ENCODE data around the gene PRKCH. TPM values are rescaled to one million over a fixed set of nuclear protein-coding genes. Genes with fewer than 3 reads are reported as not detected.

The PRKCH gene
- total RNA-seq, 1 donor from 2014 or later, result 43.0 TPM

DNA sequence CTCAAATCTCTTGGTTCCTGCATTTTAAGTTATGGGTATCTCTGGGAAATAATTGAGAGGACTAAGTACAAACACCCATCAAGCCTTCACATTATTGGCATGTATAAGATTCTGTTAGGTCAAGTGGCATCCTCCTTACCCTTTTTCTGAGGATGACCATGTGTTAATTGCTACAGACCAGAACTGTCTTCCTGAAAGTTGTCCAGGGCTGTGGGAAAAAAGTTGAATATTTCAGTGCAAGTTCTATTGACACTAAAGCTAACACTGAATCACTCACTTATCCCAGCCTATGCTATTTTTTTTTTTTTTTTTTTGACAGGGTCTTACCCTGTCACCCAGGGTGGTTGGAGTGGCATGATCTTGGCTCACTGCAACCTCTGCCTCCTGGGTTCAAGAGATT lies 243.8 kb downstream of the PRKCH start:
- no peaks in the 10 kb centered on the region for H3K36me3 ChIP-seq
- no peak overlapping the region for H3K4me3 ChIP-seq
- no peaks in the 10 kb centered on the region for H3K27me3 ChIP-seq
- H3K9me3 ChIP-seq, result no peaks in the 10 kb centered on the region
- peaks cover 90% of the 10 kb centered on the region for H3K4me1 ChIP-seq
- DNase-seq (ENCODE audit: extremely low spot score in 2 of 2), result no peak
- intact Hi-C loops (cut with DNase I), result no loop called here
- TF ChIP-seq, protein P1, sequence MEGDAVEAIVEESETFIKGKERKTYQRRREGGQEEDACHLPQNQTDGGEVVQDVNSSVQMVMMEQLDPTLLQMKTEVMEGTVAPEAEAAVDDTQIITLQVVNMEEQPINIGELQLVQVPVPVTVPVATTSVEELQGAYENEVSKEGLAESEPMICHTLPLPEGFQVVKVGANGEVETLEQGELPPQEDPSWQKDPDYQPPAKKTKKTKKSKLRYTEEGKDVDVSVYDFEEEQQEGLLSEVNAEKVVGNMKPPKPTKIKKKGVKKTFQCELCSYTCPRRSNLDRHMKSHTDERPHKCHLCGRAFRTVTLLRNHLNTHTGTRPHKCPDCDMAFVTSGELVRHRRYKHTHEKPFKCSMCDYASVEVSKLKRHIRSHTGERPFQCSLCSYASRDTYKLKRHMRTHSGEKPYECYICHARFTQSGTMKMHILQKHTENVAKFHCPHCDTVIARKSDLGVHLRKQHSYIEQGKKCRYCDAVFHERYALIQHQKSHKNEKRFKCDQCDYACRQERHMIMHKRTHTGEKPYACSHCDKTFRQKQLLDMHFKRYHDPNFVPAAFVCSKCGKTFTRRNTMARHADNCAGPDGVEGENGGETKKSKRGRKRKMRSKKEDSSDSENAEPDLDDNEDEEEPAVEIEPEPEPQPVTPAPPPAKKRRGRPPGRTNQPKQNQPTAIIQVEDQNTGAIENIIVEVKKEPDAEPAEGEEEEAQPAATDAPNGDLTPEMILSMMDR (IDR thresholded peaks at IDR 0.05), result no peak
- TF ChIP-seq POLR2A (IDR thresholded peaks at IDR 0.05) (no peak), POLR2AphosphoS5 (IDR thresholded peaks at IDR 0.05; ENCODE audit: insufficient read depth in 1 of 2, low read depth in 1 of 2) (no peak)
- peak overlapping the region; percentile 85 for H3K27ac ChIP-seq

DNA sequence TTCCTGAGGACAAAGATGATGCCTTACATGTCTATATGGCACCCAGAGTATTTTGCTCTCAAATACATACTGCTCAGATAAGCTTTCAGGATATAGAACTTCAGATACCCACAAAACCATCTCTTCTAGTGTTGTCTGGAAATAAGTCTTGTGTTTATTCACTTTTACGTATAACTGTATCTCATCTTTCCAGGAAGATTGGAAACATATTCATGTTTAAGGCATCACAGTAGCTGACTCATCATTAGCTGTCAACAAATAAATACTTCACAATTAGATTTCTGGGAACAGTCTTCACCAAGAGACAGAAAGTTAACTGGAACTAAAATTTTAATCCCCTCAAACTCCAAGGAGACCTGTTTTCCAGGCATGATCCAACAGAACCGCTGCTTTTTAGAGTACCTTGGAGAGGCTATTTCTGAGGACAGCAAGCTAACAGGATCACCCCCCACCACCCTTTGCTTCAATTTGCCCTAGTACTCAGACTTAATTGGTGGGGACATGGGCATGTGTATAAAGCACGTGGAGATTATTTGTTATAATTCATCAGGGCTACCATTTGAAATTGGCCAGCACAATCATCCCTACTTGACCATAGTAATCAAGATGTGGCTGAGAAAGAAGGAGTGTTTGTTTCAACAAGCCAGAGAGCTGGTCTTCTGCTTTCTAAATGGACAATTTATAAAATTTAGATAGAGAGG lies 244.6 kb downstream of the PRKCH start:
- intact Hi-C loops (cut with DNase I), result no loop called here
- Histone ChIP-seq H3K9me3 (no peaks in the 10 kb centered on the region), H3K4me1 (peaks cover 90% of the 10 kb centered on the region), H3K4me3 (no peak overlapping the region), H3K27ac (peak overlapping the region; percentile 85), H3K27me3 (no peaks in the 10 kb centered on the region), H3K36me3 (no peaks in the 10 kb centered on the region)
- TF ChIP-seq POLR2A (IDR thresholded peaks at IDR 0.05) (no peak), POLR2AphosphoS5 (IDR thresholded peaks at IDR 0.05; ENCODE audit: insufficient read depth in 1 of 2, low read depth in 1 of 2) (no peak)
- TF ChIP-seq, protein P1 (IDR thresholded peaks at IDR 0.05), result no peak
- DNase-seq (ENCODE audit: extremely low spot score in 2 of 2), result no peak

DNA sequence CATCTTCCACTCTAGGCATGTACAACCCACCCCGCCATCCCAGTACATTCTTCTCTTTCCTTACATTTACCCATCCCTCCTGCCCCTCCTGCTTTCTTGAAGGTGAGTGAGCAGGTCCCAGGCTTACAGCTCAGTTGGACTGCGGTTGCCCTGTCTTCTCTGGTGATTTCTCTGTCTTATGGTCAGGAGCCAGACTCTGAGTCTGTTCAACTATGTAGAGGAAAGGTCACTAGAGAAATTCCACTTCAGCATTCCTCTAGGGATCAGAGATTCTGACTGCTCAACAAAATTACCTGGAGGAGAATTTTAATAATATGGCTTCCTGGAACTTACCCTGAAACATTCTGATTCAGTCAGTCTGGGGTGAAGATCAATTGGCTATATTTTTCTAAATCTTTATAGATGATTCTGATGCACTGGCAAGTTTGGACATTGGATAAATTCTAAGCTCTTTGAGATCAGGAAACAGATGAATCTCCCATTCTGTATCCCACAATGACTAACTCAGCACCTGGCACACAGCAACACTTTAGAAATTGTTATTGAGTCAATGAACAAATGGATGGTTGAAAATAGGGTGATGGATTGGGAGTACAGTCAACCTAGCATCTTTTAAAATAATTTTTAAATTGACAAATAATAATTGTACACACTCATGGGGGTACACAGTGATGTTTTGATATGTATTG lies 245.3 kb downstream of the PRKCH start:
- intact Hi-C loops (cut with DNase I), result no loop called here
- H3K4me1 ChIP-seq, result peaks cover 85% of the 10 kb centered on the region
- TF ChIP-seq POLR2A (IDR thresholded peaks at IDR 0.05) (no peak), POLR2AphosphoS5 (IDR thresholded peaks at IDR 0.05; ENCODE audit: insufficient read depth in 1 of 2, low read depth in 1 of 2) (no peak)
- TF ChIP-seq, protein P1 (IDR thresholded peaks at IDR 0.05), result no peak
- DNase-seq (ENCODE audit: extremely low spot score in 2 of 2), result no peak
- no peak overlapping the region for H3K4me3 ChIP-seq
- no peaks in the 10 kb centered on the region for H3K9me3 ChIP-seq
- H3K27me3 ChIP-seq, result no peaks in the 10 kb centered on the region
- H3K36me3 ChIP-seq, result no peaks in the 10 kb centered on the region
- H3K27ac ChIP-seq, result peak overlapping the region; percentile 85

DNA sequence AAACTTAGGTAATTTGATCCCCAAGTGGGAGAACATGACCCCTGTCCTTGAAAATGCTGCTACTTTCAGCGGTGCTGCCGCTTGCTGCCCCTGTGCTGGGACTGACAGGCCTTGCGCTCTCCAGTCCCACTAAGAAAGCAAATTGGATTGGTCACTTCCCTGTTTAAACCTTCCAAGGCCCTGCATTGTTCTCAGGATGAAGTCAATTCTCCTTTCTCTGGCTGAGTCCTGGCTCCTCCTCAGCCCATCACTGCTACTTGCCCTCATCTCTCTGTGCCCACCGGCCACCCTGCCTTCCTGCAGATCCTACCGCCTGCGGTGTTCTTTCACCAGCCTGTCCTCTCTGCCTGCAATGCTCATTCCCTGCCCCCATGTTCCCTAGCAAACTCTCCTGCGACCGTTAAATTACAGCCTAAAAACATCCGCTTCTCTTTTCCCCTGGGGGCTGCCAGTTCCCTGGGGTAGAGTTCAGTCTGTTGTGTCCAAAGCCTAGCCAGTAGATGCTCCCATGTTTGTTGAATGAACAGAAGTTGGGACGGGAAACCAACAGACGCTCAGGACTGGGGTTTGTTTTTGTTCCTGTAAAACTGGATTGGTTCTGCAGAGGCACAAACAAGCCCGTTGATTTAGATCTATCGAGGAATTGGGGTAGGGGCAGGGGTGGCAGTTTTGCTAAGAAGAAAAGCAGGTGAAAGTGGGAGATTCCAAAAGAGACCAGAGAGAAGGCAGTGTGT lies 246.6 kb downstream of the PRKCH start:
- peak overlapping the region in 1 of 2 donors; percentile 20 for H3K4me3 ChIP-seq
- H3K27ac ChIP-seq, result no peak overlapping the region

More for the DNA sequence above, 246.6 kb downstream of the PRKCH start:
- Histone ChIP-seq H3K36me3 (no peaks in the 10 kb centered on the region), H3K4me1 (peaks cover 72% of the 10 kb centered on the region), H3K9me3 (no peaks in the 10 kb centered on the region), H3K27me3 (no peaks in the 10 kb centered on the region)
- DNase-seq (ENCODE audit: extremely low spot score in 2 of 2), result peak in 1 of 2 donors; percentile 83
- TF ChIP-seq POLR2AphosphoS5 (IDR thresholded peaks at IDR 0.05; ENCODE audit: insufficient read depth in 1 of 2, low read depth in 1 of 2) (no peak), POLR2A (IDR thresholded peaks at IDR 0.05) (no peak)
- TF ChIP-seq, protein P1 (IDR thresholded peaks at IDR 0.05), result no peak
- intact Hi-C loops (cut with DNase I), result no loop called here
